ENCODE results near the gene RALGAPB.
"Not testable (repeated sequence)": the region's sequence is repeated elsewhere in the genome, so short reads cannot be mapped to it uniquely, and the experiment has no call there.

- TF ChIP-seq POLR2A (IDR thresholded peaks at IDR 0.05; ENCODE audit: low read length); GATA1 (IDR thresholded peaks at IDR 0.05; ENCODE audit: low read depth, low read length): not testable (repeated sequence)
Observed at GRCh38 chr20:38460631-38461030, 12.0 kb upstream of the RALGAPB start.

Data from erythroblast (primary cell).